KMS-11 (cell line): ENCODE measurements around the gene GCLC.

ENCODE experiments used
- H2AFZ ChIP-seq: fragments of 200-600 bp; sonication (generic); 2 replicates; pipeline ENCODE4 v1.6.1; 2016; ENCODE audit warnings: antibody characterized with exemption, mixed run types, low read depth
- H3K27ac ChIP-seq: fragments of 200-600 bp; sonication (generic); 2 replicates; pipeline ENCODE4 v1.6.1; 2016; ENCODE audit warnings: mild to moderate bottlenecking, mixed run types
- H3K27me3 ChIP-seq: fragments of 200-600 bp; sonication (generic); 2 replicates; pipeline ENCODE4 v1.6.1; 2017; ENCODE audit warnings: mild to moderate bottlenecking, low read depth, mixed run types, moderate library complexity; ENCODE audit not compliant: insufficient read depth
- H3K36me3 ChIP-seq: fragments of 200-600 bp; sonication (generic); 2 replicates; pipeline ENCODE4 v1.6.1; 2017; ENCODE audit warnings: mild to moderate bottlenecking, mixed run types; ENCODE audit not compliant: insufficient read depth
- H3K4me1 ChIP-seq: fragments of 200-600 bp; sonication (generic); 2 replicates; pipeline ENCODE4 v1.6.1; 2016; ENCODE audit warnings: mild to moderate bottlenecking, low read depth, mixed run types; ENCODE audit not compliant: poor library complexity, severe bottlenecking
- H3K4me2 ChIP-seq: fragments of 200-600 bp; sonication (generic); 2 replicates; pipeline ENCODE4 v1.7.0; 2016; ENCODE audit warnings: mild to moderate bottlenecking, mixed run types
- H3K4me3 ChIP-seq: fragments of 200-600 bp; sonication (generic); IDR thresholded peaks from 2 replicates; pipeline ENCODE4 v1.6.1; 2017; ENCODE audit warnings: low read depth, low read length, mixed read lengths; ENCODE audit not compliant: insufficient read depth
- H3K79me2 ChIP-seq: fragments of 200-600 bp; sonication (generic); 2 replicates; pipeline ENCODE4 v1.6.1; 2016; ENCODE audit warnings: low read depth, mixed run types; ENCODE audit not compliant: insufficient read depth
- H3K9ac ChIP-seq: fragments of 200-600 bp; sonication (generic); 2 replicates; pipeline ENCODE4 v1.6.1; 2016; ENCODE audit warnings: mild to moderate bottlenecking, mixed run types
- H4K20me1 ChIP-seq: fragments of 200-600 bp; sonication (generic); 2 replicates; pipeline ENCODE4 v1.6.1; 2016; ENCODE audit warnings: mild to moderate bottlenecking, mixed run types; ENCODE audit not compliant: insufficient read depth
- TF ChIP-seq, protein P1 (sequence below): fragments of 200-600 bp; sonication (generic); conservative IDR thresholded peaks from 2 replicates; pipeline ENCODE4 v1.6.1; 2017; ENCODE audit warnings: low read depth, mild to moderate bottlenecking, antibody characterized with exemption, low read length, moderate library complexity, mixed read lengths

GCLC gene

DNA sequence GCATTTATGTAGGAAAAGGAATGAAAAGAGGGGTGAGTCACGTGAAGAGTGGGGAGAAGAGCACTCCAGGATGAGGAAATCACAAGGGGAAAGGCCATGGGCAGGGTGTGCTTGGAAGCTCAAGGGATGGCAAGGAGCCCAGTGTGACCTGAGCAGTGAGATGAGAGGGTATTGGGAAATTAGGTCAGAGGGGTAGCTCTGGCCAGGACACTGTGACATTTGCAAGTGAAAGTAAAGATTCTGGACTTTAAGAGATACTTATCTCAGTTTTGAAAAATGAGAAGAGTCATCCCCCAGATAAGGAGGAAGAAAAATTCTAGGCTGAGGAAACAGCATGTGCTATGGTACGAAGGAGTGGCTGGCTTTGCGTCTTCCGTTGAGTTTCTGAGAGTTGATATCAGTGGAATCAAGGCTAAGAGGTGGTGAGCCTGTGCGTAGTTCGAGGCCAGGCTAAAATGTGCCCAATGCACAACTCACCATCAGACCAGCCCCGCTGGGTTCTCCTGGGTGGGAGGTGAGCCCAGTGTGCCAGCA is 79.9 kb downstream of the GCLC start:
- Histone ChIP-seq H2AFZ (no peak overlapping the region), H3K36me3 (no peaks in the 10 kb centered on the region), H3K4me3 (no peak overlapping the region), H4K20me1 (no peaks in the 10 kb centered on the region), H3K27me3 (no peaks in the 10 kb centered on the region), H3K9ac (no peak overlapping the region), H3K4me1 (no peaks in the 10 kb centered on the region), H3K4me2 (no peak overlapping the region), H3K79me2 (no peaks in the 10 kb centered on the region), H3K27ac (no peak overlapping the region)
- TF ChIP-seq, protein P1, sequence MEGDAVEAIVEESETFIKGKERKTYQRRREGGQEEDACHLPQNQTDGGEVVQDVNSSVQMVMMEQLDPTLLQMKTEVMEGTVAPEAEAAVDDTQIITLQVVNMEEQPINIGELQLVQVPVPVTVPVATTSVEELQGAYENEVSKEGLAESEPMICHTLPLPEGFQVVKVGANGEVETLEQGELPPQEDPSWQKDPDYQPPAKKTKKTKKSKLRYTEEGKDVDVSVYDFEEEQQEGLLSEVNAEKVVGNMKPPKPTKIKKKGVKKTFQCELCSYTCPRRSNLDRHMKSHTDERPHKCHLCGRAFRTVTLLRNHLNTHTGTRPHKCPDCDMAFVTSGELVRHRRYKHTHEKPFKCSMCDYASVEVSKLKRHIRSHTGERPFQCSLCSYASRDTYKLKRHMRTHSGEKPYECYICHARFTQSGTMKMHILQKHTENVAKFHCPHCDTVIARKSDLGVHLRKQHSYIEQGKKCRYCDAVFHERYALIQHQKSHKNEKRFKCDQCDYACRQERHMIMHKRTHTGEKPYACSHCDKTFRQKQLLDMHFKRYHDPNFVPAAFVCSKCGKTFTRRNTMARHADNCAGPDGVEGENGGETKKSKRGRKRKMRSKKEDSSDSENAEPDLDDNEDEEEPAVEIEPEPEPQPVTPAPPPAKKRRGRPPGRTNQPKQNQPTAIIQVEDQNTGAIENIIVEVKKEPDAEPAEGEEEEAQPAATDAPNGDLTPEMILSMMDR, result no peak

DNA sequence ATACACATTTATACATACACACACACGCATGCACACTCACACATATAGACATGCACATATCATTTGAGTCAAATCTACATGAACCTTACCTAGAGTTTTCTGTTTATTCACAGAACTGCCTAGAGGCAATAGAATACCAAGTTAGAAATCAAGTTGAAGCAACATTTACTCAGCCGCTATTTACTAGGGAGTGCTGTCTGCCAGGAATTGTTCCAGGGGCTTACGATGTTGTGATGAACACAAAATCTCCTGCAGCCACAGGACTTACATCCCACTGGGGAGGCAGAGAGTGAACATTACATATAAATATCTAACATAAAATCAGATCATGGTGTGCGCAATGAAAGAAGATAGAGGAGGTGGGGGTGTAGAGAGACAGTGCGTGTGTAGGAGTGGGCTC is 80.4 kb downstream of the GCLC start:
- TF ChIP-seq, protein P1, result no peak
- Histone ChIP-seq H3K79me2 (no peaks in the 10 kb centered on the region), H3K9ac (no peak overlapping the region), H3K27me3 (no peaks in the 10 kb centered on the region), H2AFZ (no peak overlapping the region), H3K4me1 (no peaks in the 10 kb centered on the region), H3K36me3 (no peaks in the 10 kb centered on the region), H3K4me2 (no peak overlapping the region), H3K27ac (no peak overlapping the region), H4K20me1 (no peaks in the 10 kb centered on the region), H3K4me3 (no peak overlapping the region)

DNA sequence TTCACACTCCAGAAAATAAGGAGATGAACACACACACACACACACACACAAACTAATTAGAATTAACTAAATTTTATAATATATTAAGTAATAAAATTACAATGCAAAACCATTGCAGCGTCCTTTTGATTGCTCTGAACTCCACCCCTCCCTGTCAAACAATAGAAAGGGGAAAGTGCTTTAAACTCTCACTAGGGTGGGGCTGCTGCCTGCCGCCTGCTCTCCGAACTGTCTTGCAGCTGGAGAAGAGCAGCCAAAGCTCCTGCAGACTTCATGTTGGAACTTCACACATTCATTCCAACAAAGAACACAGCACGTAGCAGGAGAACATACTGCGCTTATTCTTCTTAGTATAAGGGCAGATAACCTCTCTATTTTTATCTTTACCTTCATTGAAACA is 83.2 kb downstream of the GCLC start:
- Histone ChIP-seq H3K9ac (no peak overlapping the region), H2AFZ (no peak overlapping the region), H3K27ac (no peak overlapping the region), H3K79me2 (no peaks in the 10 kb centered on the region), H3K27me3 (no peaks in the 10 kb centered on the region), H3K36me3 (no peaks in the 10 kb centered on the region), H3K4me1 (no peaks in the 10 kb centered on the region), H3K4me2 (no peak overlapping the region), H4K20me1 (no peaks in the 10 kb centered on the region), H3K4me3 (no peak overlapping the region)
- TF ChIP-seq, protein P1, result no peak

DNA sequence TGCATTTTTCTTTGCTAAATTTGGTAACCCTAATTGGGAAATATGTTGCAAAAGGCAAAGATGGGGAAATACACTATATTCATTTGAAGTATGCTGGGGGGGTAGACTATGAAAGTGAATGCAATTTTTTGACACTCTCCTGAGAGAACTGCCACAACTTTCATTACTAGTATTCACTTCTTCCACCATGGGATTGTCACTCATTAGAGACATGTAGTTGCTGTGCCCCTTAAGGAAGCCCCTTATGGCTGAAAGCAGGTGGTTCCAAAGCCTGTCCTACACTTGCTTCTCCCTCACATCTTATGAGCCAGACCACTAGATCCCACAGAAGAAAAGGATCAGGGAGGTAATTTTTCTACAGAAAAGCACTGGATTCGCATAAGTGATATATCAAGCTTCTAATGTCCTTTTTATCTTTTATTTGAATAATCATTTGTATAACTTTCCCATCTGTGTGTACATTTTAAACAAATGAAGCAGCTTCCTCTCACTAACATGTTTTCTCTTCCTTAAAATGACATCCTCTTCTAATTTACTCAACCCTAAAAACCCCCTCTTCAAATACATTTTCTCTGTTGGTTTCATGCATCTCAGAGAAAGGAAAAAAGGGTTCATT is 83.8 kb downstream of the GCLC start:
- no peaks in the 10 kb centered on the region for H3K27me3 ChIP-seq

More for the DNA sequence above, 83.8 kb downstream of the GCLC start:
- H2AFZ ChIP-seq, result no peak overlapping the region
- no peak overlapping the region for H3K9ac ChIP-seq
- H3K4me1 ChIP-seq, result no peaks in the 10 kb centered on the region
- no peaks in the 10 kb centered on the region for H4K20me1 ChIP-seq
- H3K36me3 ChIP-seq, result no peaks in the 10 kb centered on the region
- no peak overlapping the region for H3K27ac ChIP-seq
- no peak overlapping the region for H3K4me2 ChIP-seq
- no peaks in the 10 kb centered on the region for H3K79me2 ChIP-seq
- TF ChIP-seq, protein P1, result no peak
- no peak overlapping the region for H3K4me3 ChIP-seq
